A673 (cell line): Measurements from ENCODE around the gene TSPAN3.

Source experiments
- EZH2 ChIP-seq: fragments of 200-600 bp; sonication (generic); IDR thresholded peaks from 2 replicates; pipeline ENCODE4 v1.6.1; 2017; ENCODE audit warnings: borderline replicate concordance, low read depth, mild to moderate bottlenecking, mixed read lengths, antibody characterized with exemption, low read length; ENCODE audit not compliant: poor library complexity, severe bottlenecking
- TF ChIP-seq, protein P1 (sequence below): fragments of 300-800, 200-600 bp; sonication (generic); conservative IDR thresholded peaks from 2 replicates; pipeline ENCODE4 v1.5.1; 2017; ENCODE audit warnings: low read depth, mild to moderate bottlenecking, antibody characterized with exemption, low read length, moderate library complexity, mixed read lengths

DNA sequence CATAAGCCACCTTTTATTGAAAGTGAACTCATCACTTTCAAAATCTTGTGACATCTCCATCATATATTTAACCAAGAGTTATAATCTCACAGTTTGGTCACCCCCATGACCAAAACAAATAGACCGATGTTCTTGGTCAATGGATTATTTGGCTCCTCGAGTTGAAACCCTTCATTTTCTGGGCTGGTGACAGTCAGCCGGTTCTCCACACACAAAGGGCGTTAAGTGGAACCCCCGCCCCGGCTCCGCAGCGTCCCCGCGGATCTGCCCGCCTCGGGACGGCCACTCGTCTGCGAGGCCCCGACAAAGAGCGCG, 772 bp downstream of the TSPAN3 start:
- TF ChIP-seq, protein P1, sequence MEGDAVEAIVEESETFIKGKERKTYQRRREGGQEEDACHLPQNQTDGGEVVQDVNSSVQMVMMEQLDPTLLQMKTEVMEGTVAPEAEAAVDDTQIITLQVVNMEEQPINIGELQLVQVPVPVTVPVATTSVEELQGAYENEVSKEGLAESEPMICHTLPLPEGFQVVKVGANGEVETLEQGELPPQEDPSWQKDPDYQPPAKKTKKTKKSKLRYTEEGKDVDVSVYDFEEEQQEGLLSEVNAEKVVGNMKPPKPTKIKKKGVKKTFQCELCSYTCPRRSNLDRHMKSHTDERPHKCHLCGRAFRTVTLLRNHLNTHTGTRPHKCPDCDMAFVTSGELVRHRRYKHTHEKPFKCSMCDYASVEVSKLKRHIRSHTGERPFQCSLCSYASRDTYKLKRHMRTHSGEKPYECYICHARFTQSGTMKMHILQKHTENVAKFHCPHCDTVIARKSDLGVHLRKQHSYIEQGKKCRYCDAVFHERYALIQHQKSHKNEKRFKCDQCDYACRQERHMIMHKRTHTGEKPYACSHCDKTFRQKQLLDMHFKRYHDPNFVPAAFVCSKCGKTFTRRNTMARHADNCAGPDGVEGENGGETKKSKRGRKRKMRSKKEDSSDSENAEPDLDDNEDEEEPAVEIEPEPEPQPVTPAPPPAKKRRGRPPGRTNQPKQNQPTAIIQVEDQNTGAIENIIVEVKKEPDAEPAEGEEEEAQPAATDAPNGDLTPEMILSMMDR: no peak
- TF ChIP-seq EZH2: no peak
